ENCODE data around the gene INPP4B. TPM values are rescaled to one million over a fixed set of nuclear protein-coding genes. Genes with fewer than 3 reads are reported as not detected.
"Not testable (repeated sequence)": the region's sequence is repeated elsewhere in the genome, so short reads cannot be mapped to it uniquely, and the experiment has no call there.

The INPP4B gene
- total RNA-seq, 1 experiment from 2014 or later = not detected

DNA sequence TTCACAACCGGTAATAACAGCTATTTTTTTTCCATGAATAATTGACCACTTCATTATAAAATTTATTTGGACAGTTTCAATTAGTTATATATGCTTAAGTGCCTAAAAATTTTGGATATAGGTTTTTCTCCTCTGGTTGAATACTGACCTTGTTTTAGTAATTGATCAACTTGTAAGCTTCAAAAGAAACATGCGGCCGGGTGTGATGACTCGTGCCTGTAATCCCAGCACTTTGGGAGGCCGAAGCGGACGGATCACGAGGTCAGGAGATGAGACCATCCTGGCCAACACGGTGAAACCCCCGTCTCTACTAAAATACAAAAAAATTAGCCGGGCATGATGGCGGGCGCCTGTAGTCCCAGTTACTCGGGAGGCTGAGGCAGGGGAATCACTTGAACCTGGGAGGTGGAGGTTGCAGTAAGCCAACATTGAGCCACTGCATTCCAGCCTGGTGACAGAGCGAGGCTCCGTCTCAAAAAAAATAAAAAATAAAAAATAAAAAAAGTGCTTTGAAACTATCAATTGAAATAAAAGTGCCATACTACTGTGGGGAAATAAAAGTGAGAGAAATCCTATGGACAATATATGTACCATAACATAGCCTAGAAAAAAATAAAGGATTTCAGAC lies 448.6 kb downstream of the INPP4B start:
- H3K36me3 ChIP-seq (ENCODE audit: insufficient read depth, low read length); H3K9ac ChIP-seq (ENCODE audit: low read length); DNase-seq; H3K9me2 ChIP-seq (replicated peaks; ENCODE audit: insufficient read depth, low read length); H3K4me2 ChIP-seq (ENCODE audit: low read depth, low read length, poor library complexity, severe bottlenecking); H3K79me2 ChIP-seq (ENCODE audit: low read length); H3K4me1 ChIP-seq (ENCODE audit: low read length); H3K9me3 ChIP-seq (ENCODE audit: low read length); H2AFZ ChIP-seq (ENCODE audit: low read length); H4K20me1 ChIP-seq (ENCODE audit: insufficient read depth, low read depth, low read length); H3K27me3 ChIP-seq (ENCODE audit: low read length); H3K27ac ChIP-seq (ENCODE audit: low read length); H3K4me3 ChIP-seq (ENCODE audit: low read length): not testable (repeated sequence)

- no peaks in the 10 kb centered on the region for H3K4me1 ChIP-seq (ENCODE audit: low read length)
- H3K4me3 ChIP-seq (ENCODE audit: low read length) = no peak overlapping the region
- H3K4me2 ChIP-seq (ENCODE audit: low read depth, low read length, poor library complexity, severe bottlenecking) = no peak overlapping the region
- H3K9me3 ChIP-seq (ENCODE audit: low read length) = no peaks in the 10 kb centered on the region
- H4K20me1 ChIP-seq (ENCODE audit: insufficient read depth, low read depth, low read length) = no peaks in the 10 kb centered on the region
- no peak for DNase-seq
- H3K27ac ChIP-seq (ENCODE audit: low read length) = no peak overlapping the region
- no peaks in the 10 kb centered on the region for H3K79me2 ChIP-seq (ENCODE audit: low read length)
- no peak overlapping the region for H3K9ac ChIP-seq (ENCODE audit: low read length)
- H3K27me3 ChIP-seq (ENCODE audit: low read length) = no peaks in the 10 kb centered on the region
- H3K36me3 ChIP-seq (ENCODE audit: insufficient read depth, low read length) = no peaks in the 10 kb centered on the region
- H3K9me2 ChIP-seq (replicated peaks; ENCODE audit: insufficient read depth, low read length) = no peaks in the 10 kb centered on the region
- H2AFZ ChIP-seq (ENCODE audit: low read length) = no peak overlapping the region
Observed at GRCh38 chr4:142396279-142396678, 449.8 kb downstream of the INPP4B start.

DNA sequence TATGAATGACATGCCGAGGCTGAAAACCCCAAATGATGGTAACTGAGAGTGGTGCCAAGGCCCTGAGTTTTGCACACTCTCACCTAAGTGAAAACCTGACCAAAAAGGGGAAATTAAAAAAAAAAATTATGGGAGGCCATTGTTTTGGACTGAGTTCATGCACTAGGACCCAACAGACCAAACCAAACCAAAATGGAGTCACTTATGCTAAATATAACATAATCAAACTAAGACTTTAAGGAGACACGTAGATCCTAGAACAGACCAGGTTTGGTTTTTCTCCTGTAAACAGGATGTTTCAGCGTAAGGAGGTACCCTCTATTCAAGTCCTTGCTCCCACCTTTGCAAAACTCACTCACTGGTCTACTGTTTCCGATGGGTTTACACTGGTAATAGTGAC lies 453.0 kb downstream of the INPP4B start:
- no peaks in the 10 kb centered on the region for H3K4me1 ChIP-seq (ENCODE audit: low read length)
- no peaks in the 10 kb centered on the region for H3K9me2 ChIP-seq (replicated peaks; ENCODE audit: insufficient read depth, low read length)

GRCh38 chr4:142386856-142387255 lies 459.2 kb downstream of the INPP4B start:
- Histone ChIP-seq H3K9me2 (replicated peaks; ENCODE audit: insufficient read depth, low read length) (no peaks in the 10 kb centered on the region), H3K4me3 (ENCODE audit: low read length) (no peak overlapping the region), H3K27ac (ENCODE audit: low read length) (no peak overlapping the region), H3K9me3 (ENCODE audit: low read length) (no peaks in the 10 kb centered on the region; the same call in 1 of the 2 replicates), H3K4me2 (ENCODE audit: low read depth, low read length, poor library complexity, severe bottlenecking) (no peak overlapping the region), H4K20me1 (ENCODE audit: insufficient read depth, low read depth, low read length) (no peaks in the 10 kb centered on the region), H3K36me3 (ENCODE audit: insufficient read depth, low read length) (no peaks in the 10 kb centered on the region), H3K79me2 (ENCODE audit: low read length) (no peaks in the 10 kb centered on the region), H3K27me3 (ENCODE audit: low read length) (no peaks in the 10 kb centered on the region), H3K9ac (ENCODE audit: low read length) (no peak overlapping the region), H2AFZ (ENCODE audit: low read length) (no peak overlapping the region), H3K4me1 (ENCODE audit: low read length) (no peaks in the 10 kb centered on the region)
- no peak for DNase-seq

More for the DNA sequence above, 453.0 kb downstream of the INPP4B start:
- Histone ChIP-seq H2AFZ (ENCODE audit: low read length) (no peak overlapping the region), H3K4me2 (ENCODE audit: low read depth, low read length, poor library complexity, severe bottlenecking) (no peak overlapping the region), H3K27me3 (ENCODE audit: low read length) (no peaks in the 10 kb centered on the region), H3K36me3 (ENCODE audit: insufficient read depth, low read length) (no peaks in the 10 kb centered on the region), H3K4me3 (ENCODE audit: low read length) (no peak overlapping the region), H3K9ac (ENCODE audit: low read length) (no peak overlapping the region), H3K9me3 (ENCODE audit: low read length) (no peaks in the 10 kb centered on the region; the same call in 1 of the 2 replicates), H3K79me2 (ENCODE audit: low read length) (no peaks in the 10 kb centered on the region), H4K20me1 (ENCODE audit: insufficient read depth, low read depth, low read length) (no peaks in the 10 kb centered on the region), H3K27ac (ENCODE audit: low read length) (no peak overlapping the region)
- no peak for DNase-seq

- H2AFZ ChIP-seq (ENCODE audit: low read length) = no peak overlapping the region
- H3K9me3 ChIP-seq (ENCODE audit: low read length) = no peaks in the 10 kb centered on the region; the same call in 1 of the 2 replicates
- H3K9me2 ChIP-seq (replicated peaks; ENCODE audit: insufficient read depth, low read length) = no peaks in the 10 kb centered on the region
- H4K20me1 ChIP-seq (ENCODE audit: insufficient read depth, low read depth, low read length) = no peaks in the 10 kb centered on the region
- no peaks in the 10 kb centered on the region for H3K79me2 ChIP-seq (ENCODE audit: low read length)
- H3K4me3 ChIP-seq (ENCODE audit: low read length) = no peak overlapping the region
- H3K9ac ChIP-seq (ENCODE audit: low read length) = no peak overlapping the region
- H3K36me3 ChIP-seq (ENCODE audit: insufficient read depth, low read length) = no peaks in the 10 kb centered on the region
- DNase-seq = no peak
- H3K27me3 ChIP-seq (ENCODE audit: low read length) = no peaks in the 10 kb centered on the region
- no peaks in the 10 kb centered on the region for H3K4me1 ChIP-seq (ENCODE audit: low read length)
- no peak overlapping the region for H3K27ac ChIP-seq (ENCODE audit: low read length)
- no peak overlapping the region for H3K4me2 ChIP-seq (ENCODE audit: low read depth, low read length, poor library complexity, severe bottlenecking)
Observed at GRCh38 chr4:142386449-142386848, 459.7 kb downstream of the INPP4B start.

GRCh38 chr4:142383800-142384470 lies 462.2 kb downstream of the INPP4B start:
- Histone ChIP-seq H3K36me3 (ENCODE audit: insufficient read depth, low read length) (no peaks in the 10 kb centered on the region), H3K4me1 (ENCODE audit: low read length) (no peaks in the 10 kb centered on the region), H3K4me2 (ENCODE audit: low read depth, low read length, poor library complexity, severe bottlenecking) (no peak overlapping the region), H4K20me1 (ENCODE audit: insufficient read depth, low read depth, low read length) (no peaks in the 10 kb centered on the region), H3K27me3 (ENCODE audit: low read length) (no peaks in the 10 kb centered on the region), H3K4me3 (ENCODE audit: low read length) (no peak overlapping the region), H3K9ac (ENCODE audit: low read length) (no peak overlapping the region), H3K9me3 (ENCODE audit: low read length) (no peaks in the 10 kb centered on the region), H2AFZ (ENCODE audit: low read length) (no peak overlapping the region), H3K27ac (ENCODE audit: low read length) (no peak overlapping the region), H3K79me2 (ENCODE audit: low read length) (no peaks in the 10 kb centered on the region), H3K9me2 (replicated peaks; ENCODE audit: insufficient read depth, low read length) (no peaks in the 10 kb centered on the region)
- DNase-seq = no peak

DNA sequence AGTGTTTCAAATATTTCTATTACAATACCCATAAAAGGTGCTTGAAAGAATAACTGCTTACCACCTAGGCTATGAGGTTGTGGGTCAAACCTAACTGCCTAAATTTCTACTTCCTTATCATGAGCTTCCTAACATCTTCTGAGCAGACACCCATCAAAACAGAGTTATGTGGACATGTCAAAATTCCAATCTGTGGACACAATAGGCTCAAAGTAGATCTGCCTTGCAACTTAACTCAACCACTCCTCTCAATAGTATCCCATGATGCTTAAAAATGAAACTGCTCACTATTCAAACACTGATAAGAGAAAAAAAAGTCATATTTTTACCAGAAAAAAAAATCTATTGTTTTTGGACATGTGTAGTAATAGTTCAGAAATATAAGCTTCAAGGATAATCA lies 462.7 kb downstream of the INPP4B start:
- Histone ChIP-seq H3K36me3 (ENCODE audit: insufficient read depth, low read length) (no peaks in the 10 kb centered on the region), H2AFZ (ENCODE audit: low read length) (no peak overlapping the region), H4K20me1 (ENCODE audit: insufficient read depth, low read depth, low read length) (no peaks in the 10 kb centered on the region), H3K27ac (ENCODE audit: low read length) (no peak overlapping the region), H3K9me2 (replicated peaks; ENCODE audit: insufficient read depth, low read length) (no peaks in the 10 kb centered on the region), H3K9me3 (ENCODE audit: low read length) (no peaks in the 10 kb centered on the region), H3K27me3 (ENCODE audit: low read length) (no peaks in the 10 kb centered on the region), H3K4me1 (ENCODE audit: low read length) (no peaks in the 10 kb centered on the region), H3K9ac (ENCODE audit: low read length) (no peak overlapping the region), H3K4me3 (ENCODE audit: low read length) (no peak overlapping the region), H3K79me2 (ENCODE audit: low read length) (no peaks in the 10 kb centered on the region), H3K4me2 (ENCODE audit: low read depth, low read length, poor library complexity, severe bottlenecking) (no peak overlapping the region)
- no peak for DNase-seq

- no peaks in the 10 kb centered on the region for H3K4me1 ChIP-seq (ENCODE audit: low read length)
- H3K9ac ChIP-seq (ENCODE audit: low read length) = no peak overlapping the region
Observed at GRCh38 chr4:142380052-142380602, 466.0 kb downstream of the INPP4B start.

More at GRCh38 chr4:142380052-142380602, 466.0 kb downstream of the INPP4B start:
- Histone ChIP-seq H4K20me1 (ENCODE audit: insufficient read depth, low read depth, low read length) (no peaks in the 10 kb centered on the region), H3K27me3 (ENCODE audit: low read length) (no peaks in the 10 kb centered on the region), H3K79me2 (ENCODE audit: low read length) (no peaks in the 10 kb centered on the region), H3K9me3 (ENCODE audit: low read length) (no peaks in the 10 kb centered on the region), H3K27ac (ENCODE audit: low read length) (no peak overlapping the region), H3K4me2 (ENCODE audit: low read depth, low read length, poor library complexity, severe bottlenecking) (no peak overlapping the region), H3K4me3 (ENCODE audit: low read length) (no peak overlapping the region), H3K36me3 (ENCODE audit: insufficient read depth, low read length) (no peaks in the 10 kb centered on the region), H2AFZ (ENCODE audit: low read length) (no peak overlapping the region), H3K9me2 (replicated peaks; ENCODE audit: insufficient read depth, low read length) (no peaks in the 10 kb centered on the region)
- no peak for DNase-seq
